Measurements from ENCODE around the gene CIB2.
"Not testable (repeated sequence)": the region's sequence is repeated elsewhere in the genome, so short reads cannot be mapped to it uniquely, and the experiment has no call there.

The CIB2 gene

DNA sequence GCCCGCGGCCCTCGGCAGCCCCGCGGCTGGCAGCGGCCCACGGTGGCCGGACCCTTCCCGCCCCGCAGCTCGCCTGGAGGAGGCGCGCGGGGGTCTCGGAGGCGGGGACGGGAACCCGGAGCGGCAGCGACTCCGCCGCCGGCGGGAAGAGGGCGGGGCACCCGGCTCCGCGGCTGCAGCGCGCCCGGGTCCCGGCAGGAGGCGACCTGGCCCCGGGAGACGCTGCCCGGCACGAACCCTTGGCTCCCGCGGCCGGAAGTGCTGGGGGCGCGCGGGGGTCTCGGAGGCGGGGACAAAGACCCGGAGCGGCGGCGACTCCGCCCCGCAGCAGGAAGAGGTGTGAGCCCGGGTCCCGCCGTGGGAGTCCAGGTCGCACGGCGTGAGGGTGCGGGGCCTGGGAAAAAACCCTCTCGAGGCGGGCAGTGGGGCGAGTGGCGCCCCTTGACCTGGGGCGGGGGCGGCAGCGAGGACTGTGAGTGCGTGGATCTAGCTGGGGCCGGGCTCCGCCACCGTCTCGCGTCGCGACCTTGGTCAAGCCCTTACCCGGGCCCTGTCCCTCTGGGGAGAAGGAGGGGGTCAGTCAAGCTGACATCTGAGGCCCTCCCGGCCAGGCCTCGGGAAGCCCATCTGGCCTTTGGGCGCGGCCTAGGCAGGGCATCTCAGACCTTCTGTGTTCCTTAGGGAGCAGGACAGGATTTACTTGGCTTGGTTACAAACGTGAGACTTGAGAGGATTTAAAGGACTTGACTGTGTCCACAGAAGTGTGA, at the start of gene CIB2:
CIB2 (minus strand) TSS at position 151 of the 767 bp plus-strand sequence. CDS start 230 bp downstream, outside the sequence.
- FAIRE-seq (no peak), DNase-seq (ENCODE audit: low spot score) (peak; percentile 37)

DNA sequence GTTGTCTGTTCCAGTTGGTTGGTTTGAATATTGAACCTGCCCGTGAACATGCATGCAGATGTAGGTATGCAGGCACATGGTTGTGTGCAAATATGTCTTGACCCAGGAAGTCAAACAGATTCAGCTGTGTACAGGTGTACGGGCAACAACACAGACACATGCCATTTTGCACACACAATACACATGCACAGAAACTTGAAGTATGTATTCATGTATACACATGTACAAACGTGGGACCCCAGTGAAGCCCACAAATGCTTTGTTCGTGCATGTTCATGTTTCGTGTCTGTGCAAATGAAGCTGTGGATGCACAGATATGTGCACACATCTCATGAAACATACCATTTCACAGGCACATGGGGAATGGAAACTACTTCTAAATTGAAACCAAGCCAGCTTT, 48.7 kb upstream of the CIB2 start:
- FAIRE-seq (no peak), DNase-seq (ENCODE audit: low spot score) (no peak)

DNA sequence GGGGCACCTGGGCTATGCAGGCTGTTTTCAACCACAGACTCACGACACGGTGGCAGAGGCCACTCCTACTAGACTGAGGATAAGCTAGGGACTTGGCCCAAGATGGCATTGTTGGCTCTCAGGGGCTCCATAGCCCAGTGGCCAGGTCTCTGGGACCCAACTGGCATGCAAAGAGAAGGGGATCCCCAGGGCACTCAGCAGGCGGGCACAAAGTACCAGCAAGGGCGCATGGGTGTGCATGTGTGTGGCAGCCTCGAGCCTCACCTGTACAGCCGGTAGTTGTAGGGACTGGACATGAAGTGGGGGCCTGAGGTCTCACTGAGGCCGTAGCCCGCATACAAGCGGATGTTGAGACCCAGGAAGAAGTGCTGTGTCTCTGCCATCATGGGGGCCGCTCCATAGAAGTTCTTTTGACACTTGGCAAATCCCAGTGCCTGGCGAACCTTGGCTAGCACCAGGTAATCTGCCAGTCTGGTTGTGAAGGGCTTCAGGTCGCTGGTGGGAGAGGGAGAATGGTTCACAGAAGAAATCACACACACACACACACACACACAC, 48.1 kb upstream of the CIB2 start:
- FAIRE-seq (no peak), DNase-seq (ENCODE audit: low spot score) (no peak)

DNA sequence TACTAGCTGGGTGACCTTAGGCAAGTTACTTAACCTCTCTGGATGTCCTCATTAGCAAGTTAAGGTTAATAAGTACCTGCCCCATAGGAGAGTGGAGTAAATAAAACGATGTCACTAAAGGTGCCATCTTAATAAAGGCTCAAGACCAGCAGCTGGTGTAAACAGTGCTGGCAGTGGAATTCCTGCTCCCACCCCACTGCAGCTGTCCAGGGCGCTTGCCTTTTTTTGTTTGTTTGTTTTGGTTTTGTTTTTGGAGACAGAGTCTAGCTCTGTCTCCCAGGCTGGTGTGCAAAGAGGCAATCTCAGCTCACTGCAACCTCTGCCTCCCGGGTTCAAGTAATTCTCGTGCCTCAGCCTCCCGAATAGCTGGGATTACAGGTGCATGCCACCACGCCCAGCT, 46.8 kb upstream of the CIB2 start:
- FAIRE-seq (no peak), DNase-seq (ENCODE audit: low spot score) (no peak)

DNA sequence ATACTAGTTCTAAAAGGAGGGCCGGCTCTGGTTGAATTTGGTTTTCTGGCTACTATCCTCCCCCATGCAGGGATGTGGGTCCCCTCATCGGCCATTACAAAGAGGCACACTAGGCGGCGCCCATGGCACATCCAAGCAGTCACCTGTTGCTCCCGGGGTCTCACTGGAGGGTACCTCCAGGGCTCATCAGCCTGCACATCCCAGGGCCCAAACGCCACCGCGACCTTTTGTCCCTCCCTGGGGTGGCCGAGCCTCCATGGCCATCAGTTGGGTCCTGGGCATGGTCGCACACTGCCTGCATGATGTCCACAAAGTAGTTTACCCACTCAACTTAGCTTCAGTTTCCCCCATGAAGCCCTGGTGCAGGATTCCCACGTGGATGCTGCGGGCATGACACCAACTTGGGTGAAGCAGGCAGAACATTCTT, 46.2 kb upstream of the CIB2 start:
- FAIRE-seq (no peak), DNase-seq (ENCODE audit: low spot score) (no peak)

DNA sequence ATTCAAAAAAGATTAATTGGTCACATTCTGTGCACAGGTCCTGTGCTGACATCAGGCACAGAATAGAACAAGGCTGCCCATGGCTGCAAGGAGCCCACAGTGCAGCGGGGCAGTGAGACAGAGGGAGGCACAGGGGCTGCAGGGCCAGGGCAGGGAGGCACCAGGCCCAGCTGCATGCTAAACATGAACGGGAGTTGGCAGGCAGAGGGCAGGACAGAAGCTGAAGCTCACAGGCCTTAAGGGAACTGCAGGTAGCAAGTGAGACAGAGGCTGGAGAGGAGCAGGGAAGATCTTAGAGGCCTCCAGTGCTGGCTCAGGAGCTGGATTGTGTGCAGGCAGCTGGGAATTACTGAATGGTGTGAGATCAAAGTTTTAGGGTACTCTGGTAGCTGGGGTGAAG, 44.1 kb upstream of the CIB2 start:
- no peak for FAIRE-seq
- DNase-seq (ENCODE audit: low spot score): no peak

DNA sequence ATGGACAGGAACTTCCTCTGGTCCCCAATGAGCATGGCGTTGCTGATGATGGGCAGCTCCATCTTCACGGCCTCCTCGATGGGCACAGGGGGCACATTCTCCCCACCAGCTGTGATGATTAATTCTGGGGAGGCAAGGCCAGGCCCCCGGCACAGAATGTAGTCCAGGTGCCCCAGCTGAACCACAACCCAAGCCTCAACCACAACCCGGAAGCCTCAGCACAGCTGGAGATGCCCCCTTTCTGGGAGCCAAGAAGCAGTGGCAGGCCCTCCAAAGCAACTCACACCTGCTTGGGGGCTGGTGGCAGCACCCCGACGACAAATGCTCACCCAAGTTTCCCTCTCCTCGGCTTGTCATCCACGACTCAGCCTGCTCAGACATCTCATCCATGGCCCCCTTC, 43.2 kb upstream of the CIB2 start:
- FAIRE-seq: no peak

DNA sequence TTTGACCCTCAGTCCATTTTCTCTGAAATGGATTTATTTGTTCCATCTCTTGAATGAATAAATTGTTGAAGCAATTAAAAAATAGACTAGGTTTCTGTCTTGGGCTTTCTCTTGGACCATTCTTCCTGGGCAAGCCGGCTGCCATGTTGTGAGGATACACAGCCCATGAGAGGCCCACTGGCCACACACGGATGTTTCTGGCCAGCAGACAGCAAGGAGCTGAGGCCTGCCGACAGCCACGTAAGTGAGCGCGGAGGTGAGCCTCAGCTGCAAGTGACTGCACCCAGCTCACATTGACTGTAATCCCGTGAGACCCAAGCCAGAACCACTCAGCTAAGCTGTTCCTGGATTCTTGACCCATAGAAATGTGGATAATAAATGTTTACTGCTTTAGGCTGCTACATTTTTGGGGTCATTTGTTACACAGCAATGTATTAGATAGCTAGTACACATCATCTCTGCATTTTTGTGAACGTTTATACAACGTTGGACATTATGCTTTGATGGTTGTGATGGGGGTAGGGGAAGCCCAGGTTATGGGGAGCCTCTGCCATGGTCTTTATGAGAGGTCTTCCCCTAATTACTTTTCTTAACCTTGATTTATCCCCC, 40.7 kb upstream of the CIB2 start:
- no peak for DNase-seq (ENCODE audit: low spot score)
- no peak for FAIRE-seq

More for the DNA sequence above, 43.2 kb upstream of the CIB2 start:
- no peak for DNase-seq (ENCODE audit: low spot score)

DNA sequence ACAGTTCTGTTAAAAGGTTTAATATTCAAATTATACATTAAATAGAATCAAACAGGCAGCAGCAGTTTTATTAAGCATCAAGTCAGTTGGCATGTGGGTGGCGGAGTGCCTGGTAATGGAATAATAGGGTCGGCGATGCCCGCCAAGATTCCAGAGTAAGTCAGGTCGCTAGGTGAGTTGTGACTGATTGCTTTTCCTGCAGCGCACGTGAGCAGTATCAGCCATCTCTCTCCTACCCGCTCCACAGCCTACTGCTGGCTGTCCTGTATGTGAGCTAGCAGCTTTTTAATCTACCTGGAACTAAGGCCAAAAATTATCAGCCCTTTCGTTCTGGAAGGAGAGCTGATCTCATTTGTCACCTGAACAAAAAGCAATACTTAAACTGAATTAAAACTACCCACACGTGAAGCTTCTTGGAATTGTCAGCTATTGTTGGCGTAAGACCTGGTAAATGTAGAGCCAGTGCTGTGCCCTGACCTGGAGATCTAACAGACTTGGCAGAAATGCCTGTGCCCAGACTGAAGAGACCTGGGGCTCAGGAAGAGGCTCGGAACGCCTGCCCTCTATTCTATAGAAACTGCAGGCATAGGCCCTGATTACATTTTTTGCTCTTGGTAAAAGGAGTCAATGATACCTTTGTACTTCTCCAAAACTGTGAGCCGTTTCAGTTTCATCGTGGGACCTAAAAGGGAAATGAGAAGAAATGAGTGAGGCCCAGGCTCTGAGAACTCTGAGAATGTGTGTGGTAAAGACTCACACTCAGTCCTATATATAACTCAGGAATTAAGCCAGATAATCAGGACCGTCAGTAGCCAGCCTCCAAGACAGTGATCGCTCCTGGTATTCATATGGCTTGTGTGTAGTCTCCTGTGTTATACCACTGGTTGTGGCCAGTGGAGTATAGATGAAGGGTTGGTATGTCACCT, 39.9 kb upstream of the CIB2 start:
- FAIRE-seq (no peak), DNase-seq (ENCODE audit: low spot score) (no peak)

DNA sequence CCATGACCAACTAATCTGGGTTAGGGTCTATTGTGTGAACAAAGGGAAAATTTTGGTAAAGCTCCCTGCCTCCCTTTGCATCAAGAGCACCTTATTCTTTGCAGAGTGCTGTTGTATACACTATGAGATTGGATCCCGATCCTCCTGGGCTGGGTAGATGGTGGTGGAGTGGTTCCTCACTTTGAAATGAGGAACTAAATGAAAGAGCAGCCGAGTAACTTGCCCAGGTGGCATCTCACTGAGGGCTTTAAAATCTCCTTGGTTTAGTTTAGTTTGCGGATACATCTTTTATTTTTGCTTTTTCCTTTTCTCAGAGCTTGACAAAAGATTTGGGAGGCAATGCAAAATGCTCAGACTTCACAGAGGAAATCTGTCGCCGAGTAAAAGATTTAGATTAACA, 37.4 kb upstream of the CIB2 start:
- DNase-seq (ENCODE audit: low spot score) (no peak), FAIRE-seq (no peak)

DNA sequence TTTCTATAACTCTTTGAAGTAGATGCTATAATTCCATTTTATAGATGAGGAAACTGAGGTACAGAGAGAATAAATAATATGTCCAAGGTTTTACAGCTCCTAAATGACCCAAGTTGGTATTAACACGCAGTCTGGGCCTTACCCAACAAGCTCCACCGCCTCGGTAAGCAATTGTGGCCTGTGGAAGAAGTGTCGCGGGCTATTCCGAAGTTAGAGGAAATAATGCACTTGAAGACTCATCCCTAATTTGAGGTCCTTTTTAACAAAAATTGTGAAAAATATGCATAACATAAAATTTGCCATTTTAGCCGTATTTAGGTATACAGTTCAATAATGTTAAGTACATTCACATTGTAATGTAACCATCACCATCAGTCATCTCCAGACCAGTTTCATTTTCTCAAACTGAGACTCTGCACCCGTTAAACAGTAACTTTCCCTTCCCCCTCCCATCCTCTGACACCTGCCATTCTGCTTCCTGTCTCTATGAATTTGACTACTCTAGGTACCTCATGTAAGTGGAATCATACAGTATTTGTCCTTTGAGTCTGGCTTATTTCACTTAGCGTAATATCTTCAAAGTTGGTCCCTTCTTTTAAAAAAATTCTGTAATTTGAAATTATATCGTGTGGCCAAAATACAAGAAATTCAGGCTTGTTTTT, 36.1 kb upstream of the CIB2 start:
- no peak for FAIRE-seq
- no peak for DNase-seq (ENCODE audit: low spot score)

DNA sequence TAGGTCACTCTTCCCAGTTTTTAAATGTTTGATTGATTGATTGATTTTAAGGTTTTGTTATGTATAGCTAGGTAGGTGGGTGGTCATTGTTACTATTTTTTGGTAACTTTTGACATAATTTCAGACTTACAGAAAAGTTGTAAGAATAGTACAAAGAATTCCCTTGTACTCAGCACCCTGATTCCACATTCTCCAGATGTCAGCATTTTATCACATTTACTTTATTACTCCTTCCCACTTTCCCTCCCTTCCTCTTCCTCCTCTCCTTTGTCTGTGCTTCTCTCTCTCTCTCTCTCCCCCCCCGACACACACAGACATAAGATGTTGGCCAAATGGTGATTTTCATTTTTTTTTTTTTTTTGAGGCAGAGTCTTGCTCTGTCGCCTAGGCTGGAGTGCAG, 32.8 kb upstream of the CIB2 start:
- DNase-seq (ENCODE audit: low spot score): no peak
- no peak for FAIRE-seq

DNA sequence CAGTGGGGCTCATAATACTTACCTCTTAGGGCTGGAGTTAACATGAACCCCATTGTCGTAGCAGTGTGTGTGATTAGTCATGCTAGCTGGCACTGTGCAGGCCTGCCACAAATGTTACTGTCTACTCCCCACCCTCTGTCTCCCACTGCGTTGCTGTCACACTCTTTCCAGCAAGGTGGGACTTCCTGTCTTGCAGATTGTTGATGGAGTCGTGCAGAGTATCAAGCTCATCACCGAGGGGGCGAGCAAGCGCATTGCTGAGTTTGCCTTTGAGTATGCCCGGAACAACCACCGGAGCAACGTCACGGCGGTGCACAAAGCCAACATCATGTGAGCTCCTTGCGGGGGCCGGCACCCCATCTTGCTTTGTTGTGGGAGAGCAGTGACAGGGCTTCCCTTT, 30.8 kb upstream of the CIB2 start:
- DNase-seq (ENCODE audit: low spot score) (no peak), FAIRE-seq (no peak)

DNA sequence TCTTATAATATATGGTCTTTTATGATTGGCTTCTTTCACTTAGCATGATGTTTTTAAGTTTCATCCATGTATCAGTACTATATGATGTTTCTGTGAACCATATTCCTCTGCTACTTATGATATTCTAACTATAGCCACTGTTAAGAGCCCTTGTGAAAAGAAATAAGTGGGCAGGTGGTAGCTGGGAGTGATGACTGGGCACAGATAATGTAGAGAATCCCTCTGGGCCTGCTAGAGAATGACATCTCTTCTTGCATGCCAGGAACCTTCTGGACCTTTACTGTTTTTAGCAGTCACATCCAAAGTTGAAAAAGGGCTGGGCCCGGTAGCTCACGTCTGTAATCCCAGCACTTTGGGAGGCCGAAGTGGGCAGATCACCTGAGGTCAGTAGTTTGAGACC, 28.1 kb upstream of the CIB2 start:
- DNase-seq (ENCODE audit: low spot score) (no peak), FAIRE-seq (no peak)

DNA sequence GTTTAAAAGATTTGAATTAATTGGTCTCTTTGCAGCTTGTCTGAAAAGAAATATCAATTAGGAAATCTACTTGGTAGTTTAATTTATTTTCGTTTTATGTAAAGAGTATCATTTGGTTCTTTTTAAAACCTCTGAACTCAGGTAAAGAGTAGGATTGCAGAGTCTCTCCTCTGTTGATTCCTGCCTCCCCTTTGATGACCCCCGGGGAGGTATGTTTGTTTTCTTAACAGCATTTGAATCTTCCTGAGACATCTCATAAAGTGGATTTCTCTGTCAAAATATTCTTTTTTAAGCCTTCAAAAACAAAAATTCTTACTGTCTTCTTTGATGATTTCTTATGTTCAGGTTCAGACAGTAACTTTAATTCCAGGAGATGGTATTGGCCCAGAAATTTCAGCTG, 26.0 kb upstream of the CIB2 start:
- no peak for FAIRE-seq
- no peak for DNase-seq (ENCODE audit: low spot score)

DNA sequence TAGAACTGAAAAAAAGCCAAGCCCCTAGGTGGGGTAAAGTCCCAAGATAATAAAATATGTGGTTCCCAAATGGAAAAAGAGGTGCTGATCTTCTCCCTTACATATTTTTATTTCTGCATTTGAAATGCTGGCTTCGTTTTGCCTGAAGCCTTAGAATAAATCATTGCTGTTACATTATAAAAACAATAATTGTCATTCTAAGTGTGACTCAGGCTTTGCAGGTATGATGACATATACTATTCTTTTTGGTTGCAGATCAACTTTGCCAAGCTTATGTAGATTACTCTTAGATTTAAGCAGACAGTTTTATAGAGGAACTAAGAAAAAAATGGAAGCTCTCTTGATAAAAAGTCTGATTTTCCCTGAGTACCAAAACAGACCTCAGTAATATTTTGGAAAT, 25.4 kb upstream of the CIB2 start:
- DNase-seq (ENCODE audit: low spot score) (no peak), FAIRE-seq (no peak)

DNA sequence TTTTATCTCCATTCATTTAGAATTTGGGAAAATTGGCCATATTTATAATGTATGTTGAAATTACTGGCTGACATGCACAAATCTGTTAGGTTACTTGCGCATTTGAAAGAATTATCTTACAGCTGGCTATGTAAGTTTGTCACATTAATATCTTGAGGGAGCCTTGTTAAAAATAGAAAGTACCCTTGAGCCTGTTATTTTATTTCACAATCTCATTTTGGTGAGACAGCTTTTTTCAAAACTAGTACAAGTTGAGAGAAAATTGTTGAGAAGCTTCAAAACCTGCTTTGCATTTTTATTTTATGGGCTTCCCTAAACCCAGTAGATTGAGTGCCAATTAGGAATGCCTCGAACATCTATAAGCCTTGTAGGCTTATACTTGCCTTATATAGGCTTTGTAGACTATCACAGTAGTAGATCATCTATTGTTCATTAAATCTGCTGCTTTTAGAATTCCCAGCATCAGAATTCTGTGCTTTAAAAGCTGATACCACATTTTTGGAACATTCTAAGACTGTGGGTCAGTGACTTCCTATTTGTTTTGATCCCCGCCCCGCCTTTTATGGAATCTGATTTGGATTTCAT, 24.2 kb upstream of the CIB2 start:
- DNase-seq (ENCODE audit: low spot score) (no peak), FAIRE-seq (no peak)

DNA sequence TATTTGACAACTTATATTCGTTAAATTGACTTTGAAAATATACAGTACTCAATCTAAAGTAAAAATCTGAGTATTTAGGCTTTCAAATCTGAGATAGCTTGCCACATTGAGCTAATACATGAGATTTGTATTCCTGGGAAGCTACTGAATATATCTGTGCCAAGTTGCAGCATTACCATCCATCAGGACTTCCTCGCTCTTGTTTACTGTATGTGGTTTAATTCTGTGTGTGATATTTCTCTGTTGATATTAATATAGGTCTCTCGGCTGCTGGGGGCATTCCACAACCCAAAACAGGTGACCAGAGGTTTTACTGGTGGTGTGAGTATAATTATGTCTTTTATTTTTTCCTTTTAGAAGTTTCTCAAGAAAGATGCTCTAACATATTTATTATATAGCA, 23.7 kb upstream of the CIB2 start:
- no peak for DNase-seq (ENCODE audit: low spot score)
- no peak for FAIRE-seq

DNA sequence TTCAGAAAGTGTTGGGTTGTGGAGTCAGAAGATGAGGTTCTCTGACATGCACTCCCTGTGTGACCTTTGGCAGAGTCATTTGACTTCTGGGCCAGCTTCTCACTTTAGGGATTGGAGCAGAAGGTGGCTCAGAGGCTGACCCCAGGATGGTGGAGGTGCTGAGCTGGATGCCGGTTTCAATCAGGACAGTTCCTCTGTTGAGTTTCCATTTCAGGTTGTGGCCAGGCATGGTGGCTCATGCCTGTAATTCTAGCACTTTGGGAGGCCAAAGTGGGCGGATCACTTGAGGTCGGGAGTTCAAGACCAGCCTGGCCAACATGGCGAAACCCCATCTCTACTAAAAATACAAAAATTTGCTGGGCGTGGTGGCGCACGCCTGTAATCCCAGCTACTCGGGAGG, 19.8 kb upstream of the CIB2 start:
- DNase-seq (ENCODE audit: low spot score); FAIRE-seq: not testable (repeated sequence)

DNA sequence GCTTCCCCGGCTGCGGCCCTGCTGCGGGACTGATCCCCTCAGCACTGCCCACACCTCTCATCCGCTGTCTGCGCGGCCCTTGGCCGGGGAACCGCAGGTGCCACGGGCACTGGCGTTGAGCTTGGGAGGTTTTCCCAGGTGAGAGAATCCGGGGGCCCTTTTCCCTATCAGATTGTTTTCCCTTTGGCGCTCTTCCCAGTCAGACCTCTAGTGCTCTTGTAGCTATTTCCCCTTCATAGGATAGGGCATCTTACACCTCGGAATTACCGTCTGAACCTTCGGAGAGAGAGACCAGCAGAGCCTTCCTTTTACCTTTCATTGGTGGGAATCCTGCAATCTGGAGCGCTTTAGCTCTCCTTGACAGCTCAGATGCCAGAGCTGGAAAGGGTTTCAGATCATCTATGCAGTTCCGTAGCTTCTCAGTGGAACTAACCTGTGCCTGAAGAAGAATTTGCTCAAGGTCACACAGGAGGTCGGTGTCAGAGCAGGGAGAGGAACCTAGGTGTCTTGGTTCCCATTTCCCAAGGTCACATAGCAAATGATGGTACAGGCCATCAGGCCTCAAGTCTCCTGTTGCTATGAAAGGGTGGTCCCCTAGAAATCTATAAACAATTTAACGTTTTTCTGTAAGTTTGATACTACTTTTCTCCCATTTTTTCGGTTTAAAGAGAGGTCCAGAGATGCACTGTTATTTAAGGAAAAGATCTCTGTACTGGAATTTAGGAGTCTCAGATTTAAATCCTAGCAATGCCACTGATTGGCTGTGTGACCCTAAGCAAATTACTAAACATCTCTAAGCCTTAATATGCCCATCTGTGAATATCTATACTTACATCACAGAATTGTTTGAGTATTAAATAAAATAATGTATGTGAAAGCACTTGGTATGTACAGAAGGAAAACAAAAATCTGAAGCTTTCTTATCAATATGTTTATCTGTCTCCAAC, 18.8 kb upstream of the CIB2 start:
- FAIRE-seq: no peak
- DNase-seq (ENCODE audit: low spot score): no peak
